HL-60/S4 treated with phorbol 12-myristate 13-acetate at 8.2 ng/mL for 4 days and 3 days (cell line): ENCODE results near the gene NODAL.

ENCODE experiments used
- in situ Hi-C: fragments of 300-500 bp; cut with MboI; formaldehyde crosslinking; loops from 2 replicates; pipeline ENCODE4 v1.15.0; 2022; ENCODE audit warnings: low sequenced_read_pairs

The NODAL gene

DNA sequence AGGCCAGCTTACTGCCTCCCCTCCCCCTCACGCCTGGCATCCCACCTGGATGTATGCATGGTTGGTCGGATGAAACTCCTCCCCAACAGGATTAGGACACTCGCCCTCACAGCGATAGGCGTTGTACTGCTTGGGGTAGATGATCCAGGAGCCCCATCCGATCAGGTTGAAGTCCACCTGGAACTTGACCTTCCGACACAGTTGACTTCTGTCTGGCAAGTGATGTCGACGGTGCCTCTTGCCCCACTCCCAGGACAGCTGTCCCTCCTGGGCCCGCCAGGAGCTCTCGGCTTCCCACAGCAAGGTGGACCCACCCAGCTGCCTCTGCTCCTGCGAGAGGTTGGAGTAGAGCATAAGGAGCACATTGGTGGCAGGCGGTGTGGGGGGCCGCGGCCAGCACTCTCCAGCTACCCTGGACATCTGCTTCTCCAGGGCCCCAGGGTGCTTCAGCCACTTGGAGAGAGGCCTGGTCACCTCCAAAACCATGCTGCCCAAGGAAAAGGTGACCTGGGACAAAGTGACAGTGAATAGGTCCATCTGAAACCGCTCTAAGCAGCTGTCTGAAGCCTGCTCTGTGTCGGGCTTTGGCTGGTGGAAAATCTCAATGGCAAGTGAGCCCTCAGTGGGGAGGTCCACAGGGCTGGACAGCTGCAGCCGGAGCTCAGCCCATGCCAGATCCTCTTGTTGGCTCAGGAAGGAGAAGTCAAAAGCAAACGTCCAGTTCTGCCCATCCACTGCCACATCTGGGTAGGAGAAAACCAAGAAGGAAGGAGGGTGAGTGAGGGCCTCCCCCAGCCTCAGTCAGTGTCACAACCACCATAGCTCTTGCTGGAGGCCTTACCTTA lies 6.0 kb downstream of the NODAL start:
- in situ Hi-C loops: no loop called here

DNA sequence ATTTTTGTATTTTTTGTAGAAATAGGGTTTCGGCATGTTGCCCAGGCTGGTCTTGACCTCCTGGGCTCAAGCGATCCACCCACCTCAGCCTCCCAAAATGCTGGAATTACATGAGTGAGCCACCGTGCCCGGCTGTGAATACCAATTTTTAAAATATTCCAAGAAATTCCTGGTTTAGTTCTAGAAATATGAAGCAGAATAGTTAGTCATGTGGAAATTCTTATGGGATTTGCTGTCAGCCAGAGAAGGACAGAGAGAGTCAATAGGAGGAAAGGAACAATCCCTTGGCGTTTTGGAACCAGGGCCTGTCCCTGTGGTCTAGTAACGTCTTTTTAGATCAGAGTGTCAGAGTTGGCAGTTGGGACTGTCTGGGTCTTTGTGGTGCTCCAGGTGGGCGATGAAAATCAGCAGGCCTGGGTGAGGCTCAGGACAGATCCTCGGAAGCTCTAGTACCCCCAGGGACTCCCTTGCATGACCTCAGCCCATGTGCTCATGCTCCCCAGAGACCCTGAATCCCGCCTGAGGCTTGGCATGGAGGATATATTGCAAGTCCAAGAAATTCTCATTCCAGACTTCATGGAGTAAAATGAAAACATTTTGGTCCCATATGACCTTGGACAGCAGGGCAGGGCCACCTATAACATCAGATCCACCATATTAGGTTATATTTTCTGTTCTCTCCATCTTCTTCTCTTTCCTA lies 7.8 kb downstream of the NODAL start:
- in situ Hi-C loops: no loop called here

DNA sequence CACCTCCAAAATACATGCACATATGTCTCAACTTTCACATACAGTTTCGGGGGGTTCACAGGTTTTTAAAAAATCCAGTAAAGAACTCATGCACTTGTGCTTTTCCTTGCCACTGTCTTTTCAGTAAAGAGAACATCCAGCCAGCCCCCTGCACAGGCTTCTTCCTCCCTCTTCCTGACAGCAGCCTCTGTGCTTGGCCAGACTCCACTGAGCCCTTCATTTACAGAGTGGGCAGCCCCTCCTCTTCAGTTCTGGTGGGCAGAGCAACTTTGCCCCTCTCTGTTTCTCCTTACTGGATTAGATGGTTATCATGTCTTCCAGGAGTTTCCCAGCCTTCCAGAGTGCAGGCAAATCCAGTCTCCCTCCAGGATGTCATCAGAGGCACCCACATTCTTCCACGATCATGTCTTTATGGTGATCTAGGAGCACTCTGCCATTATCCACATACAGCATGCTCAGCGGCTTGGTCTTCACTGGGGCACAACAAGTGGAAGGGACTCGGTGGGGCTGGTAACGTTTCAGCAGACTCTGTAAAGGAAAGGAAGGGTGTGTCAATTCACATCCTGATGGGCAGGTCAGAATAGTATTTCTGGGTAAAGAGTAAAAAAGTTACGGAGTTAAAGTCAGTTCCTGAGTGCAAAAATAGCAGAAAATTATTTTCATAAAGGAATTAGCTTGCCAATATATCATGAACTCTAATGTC lies 8.8 kb downstream of the NODAL start:
- in situ Hi-C loops: no loop called here

DNA sequence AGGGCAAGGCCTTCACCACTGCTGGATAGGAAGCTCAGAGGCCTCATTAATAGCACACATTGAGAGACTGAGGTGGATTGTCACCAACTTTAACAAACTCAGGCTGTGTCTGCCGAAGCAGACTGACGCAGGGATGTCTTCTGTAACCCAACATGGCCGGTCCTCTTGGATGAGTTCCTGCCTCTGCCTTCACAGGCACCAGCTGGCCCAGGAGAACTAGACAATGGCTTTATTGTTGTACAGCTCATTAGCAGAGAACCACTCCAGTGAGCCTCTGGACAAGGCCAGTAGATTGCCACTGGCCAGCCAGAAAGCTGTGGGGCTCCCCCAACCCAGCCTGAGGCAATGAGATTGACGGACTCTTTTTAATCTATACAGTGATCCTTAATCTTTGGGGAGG lies 9.4 kb downstream of the NODAL start:
- in situ Hi-C loops: no loop called here

DNA sequence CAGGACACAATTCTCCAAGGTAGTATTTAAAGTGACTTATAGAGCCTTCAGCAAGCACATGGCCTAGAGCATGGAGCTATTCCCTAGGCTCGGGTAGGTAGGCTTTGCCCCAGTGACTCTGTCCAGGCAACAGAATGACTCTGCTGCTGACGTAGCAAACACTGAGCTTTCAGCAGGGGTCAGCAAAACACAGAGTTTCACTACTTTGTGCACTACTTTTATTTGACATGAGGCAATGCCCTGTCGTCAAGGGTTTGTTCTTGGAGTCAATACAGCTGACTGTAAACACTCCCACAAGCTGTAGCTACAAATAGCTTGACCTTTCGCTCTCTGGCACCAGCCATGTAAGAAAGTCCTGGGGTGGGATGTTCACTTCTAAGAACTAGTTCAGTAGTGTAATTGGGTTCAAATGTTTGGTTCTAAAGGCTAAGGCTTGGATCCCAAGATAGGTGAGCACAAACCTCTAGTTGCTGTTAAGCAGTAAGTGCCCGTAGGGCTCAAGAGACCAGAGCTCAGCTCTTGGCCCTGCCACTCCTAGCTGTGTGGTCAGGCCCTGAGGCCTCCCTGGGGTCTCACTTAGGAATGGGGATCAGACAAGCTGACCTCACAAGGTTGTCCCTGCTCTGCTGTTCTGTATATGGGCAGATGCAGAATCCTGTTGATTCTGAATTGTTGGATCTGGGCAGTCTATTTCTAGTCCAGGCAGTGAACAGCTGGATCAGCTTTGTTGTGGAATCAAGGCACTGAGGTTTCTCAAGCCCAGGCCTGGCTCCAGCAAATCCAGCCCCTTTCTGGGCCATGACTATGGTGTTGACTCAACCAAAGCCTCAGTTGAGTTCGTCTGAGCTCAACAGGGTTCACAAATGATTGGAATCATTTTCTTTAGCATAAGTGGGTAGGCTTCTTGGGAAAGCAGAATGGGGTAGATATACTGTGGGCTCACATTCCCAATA lies 10.7 kb downstream of the NODAL start:
- in situ Hi-C loops: no loop called here

DNA sequence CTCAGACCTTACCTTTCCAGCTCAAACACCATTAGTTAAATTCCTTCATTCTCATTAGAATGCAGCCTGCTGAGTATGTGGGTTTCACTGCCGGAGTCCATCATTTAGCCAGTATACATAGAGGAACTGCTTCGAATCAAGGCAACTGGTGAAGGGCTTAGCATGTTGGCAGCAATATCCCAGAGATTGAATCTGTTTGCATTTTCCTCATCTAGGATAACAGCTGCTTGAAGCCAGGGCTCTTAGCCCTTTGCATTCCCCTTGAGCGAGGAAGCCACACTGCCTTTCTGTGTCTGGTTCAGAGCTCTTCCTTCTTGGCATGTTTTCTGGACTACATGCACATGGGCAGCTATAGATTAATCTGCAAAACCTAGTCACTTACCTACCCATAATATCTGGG lies 14.7 kb downstream of the NODAL start:
- in situ Hi-C loops: no loop called here

DNA sequence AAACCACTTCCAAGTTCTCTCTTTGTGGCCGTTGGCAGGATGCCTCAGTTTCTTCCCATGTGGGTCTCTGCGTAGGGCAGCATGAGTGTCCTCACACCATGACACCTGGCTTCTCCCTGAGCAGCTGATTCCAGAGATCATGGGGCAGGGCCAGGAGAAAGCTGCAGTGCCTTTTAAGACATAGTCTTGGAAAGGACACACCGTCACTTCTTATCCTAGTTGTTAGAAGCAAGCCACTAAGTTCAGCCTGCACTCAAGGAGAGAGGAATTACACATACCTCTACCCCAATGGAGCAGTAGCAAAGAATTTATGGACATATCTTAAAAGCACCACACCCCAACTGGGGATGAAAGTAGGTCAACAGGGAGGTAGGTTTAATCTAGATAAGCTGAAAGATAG lies 16.4 kb downstream of the NODAL start:
- in situ Hi-C loops: no loop called here

DNA sequence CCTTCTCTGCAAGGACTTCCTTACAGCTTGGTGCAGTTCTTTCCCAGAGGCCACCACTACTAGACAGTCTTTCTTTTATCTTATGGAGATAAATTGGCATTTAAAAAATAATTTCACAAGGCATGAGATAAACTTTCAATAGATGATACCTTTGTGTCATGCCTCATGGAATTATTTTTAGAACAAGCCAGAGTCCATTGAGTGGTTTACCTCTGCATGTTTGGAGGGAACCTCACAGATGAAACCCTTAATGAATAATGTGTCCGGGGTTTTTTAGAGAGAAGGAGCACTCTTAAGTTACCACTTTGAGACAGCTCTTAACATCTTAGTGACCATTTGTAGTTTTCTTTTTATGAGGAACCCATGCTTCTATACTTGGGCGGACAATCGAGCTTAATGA lies 17.2 kb downstream of the NODAL start:
- in situ Hi-C loops: no loop called here

DNA sequence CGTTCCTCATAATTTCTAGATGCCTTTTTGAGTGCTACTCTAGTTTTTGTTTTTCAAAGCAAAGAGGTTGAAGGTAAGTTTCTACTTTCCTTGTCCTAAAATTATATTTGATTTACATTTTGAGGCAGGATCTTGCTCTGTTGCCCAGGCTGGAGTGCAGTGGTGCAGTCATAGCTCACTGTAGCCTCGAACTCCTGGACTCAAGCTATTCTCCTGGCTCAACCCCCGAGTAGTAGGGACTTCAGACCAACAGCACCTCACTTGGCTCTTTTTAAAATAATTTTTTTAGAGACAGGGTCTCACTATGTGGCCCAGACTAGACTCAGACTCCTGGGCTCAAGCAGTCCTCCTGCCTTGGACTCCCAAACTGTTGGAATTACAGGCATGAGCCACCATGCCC lies 22.8 kb downstream of the NODAL start:
- in situ Hi-C loops: no loop called here

DNA sequence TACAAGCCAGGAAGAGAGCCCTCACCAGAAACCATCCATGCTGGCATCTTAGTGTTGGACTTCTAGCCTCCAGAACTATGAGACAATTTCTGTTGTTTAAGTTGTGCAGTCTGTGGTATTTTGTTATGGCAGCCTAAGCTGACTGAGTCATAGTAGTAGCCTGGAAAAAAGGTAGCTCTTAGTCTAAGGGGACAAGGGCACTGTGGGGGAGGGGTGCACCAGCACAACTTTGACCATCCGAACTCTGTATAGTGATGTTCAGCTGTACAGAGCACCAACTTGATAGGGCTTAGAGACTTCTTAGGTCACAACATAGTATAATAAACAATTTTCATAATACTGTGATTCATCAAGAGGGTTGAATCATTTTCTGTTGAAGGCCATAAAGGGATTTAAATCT lies 23.3 kb downstream of the NODAL start:
- in situ Hi-C loops: no loop called here

DNA sequence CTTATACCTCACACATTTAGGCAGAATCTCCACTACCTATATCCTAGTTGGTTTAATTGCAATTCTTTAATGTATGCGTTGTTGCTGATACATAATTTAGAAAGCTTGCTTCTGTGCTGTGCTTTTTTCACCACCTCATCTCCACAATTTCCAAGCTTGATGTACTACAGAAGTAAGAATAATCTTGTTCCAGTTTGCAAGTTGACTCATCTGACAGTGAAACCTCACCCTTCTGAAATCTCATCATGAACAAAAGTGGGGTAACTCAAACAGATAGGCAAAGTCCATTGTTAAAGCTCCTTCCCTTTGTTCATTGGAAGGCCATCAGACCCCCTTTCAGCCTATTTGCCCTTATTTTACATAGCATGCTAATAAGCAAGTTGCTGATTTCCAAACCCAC lies 23.9 kb downstream of the NODAL start:
- in situ Hi-C loops: no loop called here

DNA sequence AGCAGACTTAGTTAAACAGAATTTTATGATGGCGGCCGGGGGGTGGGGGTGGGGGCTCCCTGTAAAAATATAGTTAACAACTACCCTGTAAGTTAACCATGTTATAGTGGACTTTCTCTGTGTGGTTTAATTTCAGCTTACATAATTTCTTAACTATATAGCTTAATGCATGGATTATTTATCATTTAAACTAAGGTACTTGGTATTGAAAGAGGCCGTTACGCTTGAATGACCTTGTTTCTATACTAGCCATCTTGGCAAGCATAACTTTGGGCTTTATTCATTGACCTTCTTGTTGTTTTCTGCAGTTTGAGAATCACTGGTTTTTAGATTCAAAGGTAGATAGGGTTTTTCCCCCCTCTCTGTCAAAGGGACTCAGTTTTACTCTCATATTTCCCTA lies 29.1 kb downstream of the NODAL start:
- in situ Hi-C loops: no loop called here

DNA sequence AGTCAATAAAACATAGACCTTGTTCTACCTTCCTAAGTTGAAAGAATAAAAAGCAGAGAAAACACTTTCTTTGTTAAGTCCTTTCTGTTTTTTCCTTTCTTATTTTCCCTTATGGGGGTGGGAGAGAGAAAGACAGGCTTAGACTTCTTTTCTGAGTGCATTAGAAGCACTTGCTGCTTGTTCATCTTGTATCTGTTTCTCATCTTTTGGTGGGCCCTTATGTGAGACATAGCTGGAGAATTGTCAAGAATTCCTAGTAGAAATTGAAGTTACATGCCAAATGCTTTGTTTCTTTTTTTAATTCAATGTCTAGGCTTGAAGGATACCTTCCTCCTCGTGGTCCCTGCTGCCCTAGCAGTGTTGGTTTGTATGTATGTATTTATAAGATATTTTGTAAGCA lies 30.9 kb downstream of the NODAL start:
- in situ Hi-C loops: no loop called here

DNA sequence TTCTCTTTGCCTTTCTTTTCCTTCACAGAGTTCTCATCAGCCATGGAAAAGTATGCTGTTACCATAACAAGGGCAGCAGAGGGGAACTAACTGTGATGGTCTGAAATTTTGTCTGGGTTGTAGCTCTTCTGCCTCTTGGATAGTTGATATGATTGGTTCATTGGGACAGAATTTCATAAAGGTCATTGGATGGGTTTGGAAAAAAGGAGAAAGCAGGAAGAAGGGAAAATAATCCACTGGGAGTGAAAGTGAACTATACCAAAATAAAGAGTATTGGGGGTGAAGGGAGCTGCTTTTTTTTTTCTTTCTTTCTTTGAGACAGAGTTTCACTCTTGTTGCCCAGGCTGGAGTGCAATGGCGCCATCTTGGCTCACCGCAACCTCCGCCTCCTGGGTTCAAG lies 31.7 kb downstream of the NODAL start:
- in situ Hi-C loops: no loop called here

DNA sequence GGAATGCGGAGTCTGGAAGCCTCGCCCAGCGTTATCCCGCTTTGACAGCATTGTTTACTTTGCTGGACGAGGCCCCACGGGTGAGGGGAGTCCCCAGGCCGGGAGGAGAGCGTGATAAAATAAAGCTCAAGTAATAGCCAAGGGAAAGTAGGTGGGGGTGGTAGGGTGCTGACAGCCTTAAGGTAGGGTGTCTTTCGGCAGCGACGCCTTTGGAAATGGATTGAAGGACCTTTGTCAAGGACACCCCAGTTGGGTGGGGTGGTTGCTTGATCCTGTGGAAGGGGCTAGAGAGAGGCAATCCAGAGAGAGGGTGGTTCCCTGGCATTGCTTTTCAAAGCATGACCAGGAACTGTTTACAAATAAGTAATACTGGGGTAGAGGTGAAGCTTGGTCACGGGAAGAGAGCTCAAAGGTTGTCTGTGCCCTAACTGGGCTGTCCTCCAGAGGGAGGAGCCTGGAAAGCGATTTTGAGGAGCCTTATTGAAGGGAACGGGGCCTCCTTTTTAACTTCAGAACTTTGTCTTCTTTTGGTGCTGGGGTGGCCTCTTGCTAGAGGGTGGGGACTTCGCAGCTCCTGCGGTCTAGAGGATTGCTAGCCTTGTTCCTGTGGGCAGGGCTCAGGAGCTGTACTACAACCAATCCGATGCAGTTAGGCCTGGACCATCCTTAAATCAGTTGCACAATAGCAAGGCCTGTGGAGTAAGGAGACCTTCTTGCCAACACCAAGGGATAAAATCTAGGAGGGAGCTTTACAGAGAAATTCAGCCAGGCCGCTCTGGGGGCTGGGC lies 36.2 kb downstream of the NODAL start:
- in situ Hi-C loops: no loop called here

DNA sequence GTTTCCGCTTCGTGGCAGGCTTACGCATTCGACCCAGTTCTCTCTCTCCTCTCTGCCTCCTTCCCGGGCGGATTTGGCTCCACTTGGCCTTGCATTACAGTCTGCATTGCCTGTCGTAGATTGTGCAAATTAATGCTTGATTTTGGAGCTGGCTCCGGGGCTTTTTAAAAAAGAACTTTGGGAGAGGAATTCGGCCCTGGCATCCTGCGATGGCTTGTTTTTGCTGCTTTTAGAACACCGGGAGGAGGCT lies 36.8 kb downstream of the NODAL start:
- in situ Hi-C loops: no loop called here

DNA sequence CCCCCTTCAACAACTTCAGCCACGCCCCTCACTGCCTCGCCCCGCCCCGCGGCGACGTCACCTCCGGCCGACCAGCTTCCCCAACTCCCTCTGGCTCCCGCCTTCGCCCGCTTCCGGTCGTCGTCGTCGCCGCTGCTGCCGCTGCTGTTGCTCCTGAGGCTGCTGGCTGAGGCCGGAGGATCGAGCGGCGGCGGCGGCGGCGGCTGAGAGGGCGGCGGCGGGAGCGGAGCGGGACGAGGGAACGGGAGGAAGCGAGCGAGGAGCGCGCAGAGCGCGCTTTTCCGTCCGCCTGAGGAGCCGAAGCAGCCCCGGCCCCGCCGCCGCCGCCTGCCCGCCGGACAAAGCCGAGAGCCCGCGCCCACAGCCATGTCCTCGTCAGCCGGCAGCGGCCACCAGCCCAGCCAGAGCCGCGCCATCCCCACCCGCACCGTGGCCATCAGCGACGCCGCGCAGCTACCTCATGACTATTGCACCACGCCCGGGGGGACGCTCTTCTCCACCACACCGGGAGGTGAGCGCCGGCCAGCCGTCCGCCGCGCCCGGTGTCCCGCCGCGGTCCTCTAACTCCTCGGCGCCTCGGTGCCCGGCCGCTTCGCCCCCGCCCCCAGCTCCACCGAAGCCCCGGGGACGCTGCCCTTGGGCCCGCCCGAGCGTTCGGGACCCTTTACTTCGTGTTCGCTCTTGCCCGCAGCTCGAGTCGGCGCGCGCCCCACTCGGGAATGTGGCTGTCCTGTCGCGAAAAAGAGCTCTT lies 37.3 kb downstream of the NODAL start, which contains the start of gene EIF4EBP2:
TSS of gene EIF4EBP2 (plus strand) at position 110 of the 751 bp plus-strand sequence. CDS start at position 367, 257 bp downstream.
- in situ Hi-C loops: no loop called here

DNA sequence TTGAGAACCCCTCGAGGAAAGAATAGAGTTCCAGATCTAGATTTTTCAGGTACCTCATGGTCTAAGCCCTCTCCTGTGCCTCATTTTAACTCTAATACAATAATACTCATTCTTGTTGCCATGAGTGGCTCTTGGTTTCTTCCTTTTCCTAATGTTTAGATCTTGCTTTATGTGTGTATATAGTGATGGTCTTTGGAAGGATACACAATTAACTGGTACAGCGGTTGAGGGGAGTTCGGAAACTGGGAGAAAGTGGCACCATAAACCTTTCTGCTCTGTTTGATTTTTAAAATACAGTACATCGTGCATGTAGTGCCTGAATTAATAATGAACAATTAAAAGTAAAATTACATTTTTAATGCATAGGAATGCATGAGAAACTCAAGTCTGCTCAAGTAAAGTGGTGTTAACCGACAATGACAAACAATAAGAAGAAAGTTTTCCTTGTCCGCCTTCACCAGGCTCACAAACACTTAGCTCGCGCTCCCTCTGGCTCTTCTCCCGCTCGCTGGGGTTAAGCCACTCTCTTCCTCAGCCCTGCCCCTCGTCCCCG lies 37.9 kb downstream of the NODAL start:
- in situ Hi-C loops: no loop called here

DNA sequence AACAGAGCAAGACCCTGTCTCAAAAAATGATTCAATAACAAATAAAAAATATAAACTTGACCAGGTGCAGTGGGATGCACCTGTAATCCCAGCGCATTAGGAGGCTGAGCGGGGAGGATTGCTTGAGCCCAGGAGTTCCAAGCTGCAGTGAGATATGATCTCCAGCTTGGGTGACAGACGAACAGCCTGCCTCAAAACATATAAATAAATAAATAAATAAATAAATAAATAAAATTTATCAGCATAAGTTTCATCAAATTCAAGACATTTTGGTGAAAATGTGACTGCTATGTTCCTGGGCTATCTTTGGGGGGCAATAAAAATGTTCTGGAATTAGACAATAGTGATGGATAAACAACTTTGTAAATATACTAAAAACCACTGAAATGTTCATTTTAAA lies 42.3 kb downstream of the NODAL start:
- in situ Hi-C loops: no loop called here
